ENCODE data around the gene SCGB1C2. TPM values are rescaled to one million over a fixed set of nuclear protein-coding genes. Genes with fewer than 3 reads are reported as not detected.

SCGB1C2 gene
- polyA plus RNA-seq, 1 donor (not counting 4 experiments of a cell fraction or from before 2014, with no cell fraction given) = not detected

DNA sequence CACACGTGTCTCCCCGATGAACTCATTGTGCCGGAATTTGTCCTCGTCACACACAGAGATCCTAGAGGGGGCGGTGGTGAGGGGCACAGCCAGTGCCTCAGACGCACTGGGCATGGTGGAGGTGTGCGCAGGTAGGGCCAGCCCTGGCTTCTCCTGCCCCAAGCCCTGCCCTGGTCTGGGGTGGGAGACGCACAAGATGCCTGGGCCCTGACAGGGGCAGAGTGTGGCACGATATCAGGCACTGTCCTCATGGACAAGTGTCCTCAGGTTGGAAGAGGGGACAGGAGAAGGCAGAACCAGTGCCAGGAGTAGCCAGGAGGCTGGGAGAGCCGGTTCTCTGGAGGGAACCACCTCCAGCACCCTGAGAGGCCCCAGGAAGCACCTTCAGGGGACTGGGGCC, 24.1 kb downstream of the SCGB1C2 start:
- Histone ChIP-seq H3K36me3 (ENCODE audit: control insufficient read depth in 2 of 2, extremely low read depth in 1 of 2, insufficient read depth in 2 of 2, low read length in 2 of 2) (no peaks in the 10 kb centered on the region), H3K9me1 (ENCODE audit: control insufficient read depth, extremely low read depth, insufficient read depth, low read length) (no peaks in the 10 kb centered on the region), H3K27ac (ENCODE audit: control insufficient read depth, insufficient read depth, low read length) (no peak overlapping the region), H3K4me2 (ENCODE audit: control insufficient read depth, extremely low read depth, insufficient read depth, low read depth, low read length) (no peak overlapping the region), H4K20me1 (ENCODE audit: control insufficient read depth, extremely low read depth, insufficient read depth, low read length) (no peaks in the 10 kb centered on the region), H3K27me3 (ENCODE audit: control insufficient read depth, extremely low read depth, insufficient read depth, low read length) (peaks cover 6% of the 10 kb centered on the region), H3K79me2 (ENCODE audit: control insufficient read depth, insufficient read depth, low read length) (no peaks in the 10 kb centered on the region), H3K9me3 (ENCODE audit: control insufficient read depth, low read depth, low read length) (no peaks in the 10 kb centered on the region), H3K4me1 (ENCODE audit: control insufficient read depth, extremely low read depth, insufficient read depth, low read length) (no peaks in the 10 kb centered on the region), H3K9ac (ENCODE audit: control insufficient read depth, extremely low read depth, insufficient read depth, low read length) (no peak overlapping the region), H2AFZ (ENCODE audit: control insufficient read depth, low read length) (no peak overlapping the region), H3K4me3 (ENCODE audit: control insufficient read depth in 2 of 3, extremely low read depth in 1 of 3, insufficient read depth in 2 of 3, low read depth in 1 of 3, low read length in 3 of 3) (no peak overlapping the region)
- FAIRE-seq = no peak
- no peak for DNase-seq (ENCODE audit: low read depth, low spot score)
- TF ChIP-seq, protein P1, sequence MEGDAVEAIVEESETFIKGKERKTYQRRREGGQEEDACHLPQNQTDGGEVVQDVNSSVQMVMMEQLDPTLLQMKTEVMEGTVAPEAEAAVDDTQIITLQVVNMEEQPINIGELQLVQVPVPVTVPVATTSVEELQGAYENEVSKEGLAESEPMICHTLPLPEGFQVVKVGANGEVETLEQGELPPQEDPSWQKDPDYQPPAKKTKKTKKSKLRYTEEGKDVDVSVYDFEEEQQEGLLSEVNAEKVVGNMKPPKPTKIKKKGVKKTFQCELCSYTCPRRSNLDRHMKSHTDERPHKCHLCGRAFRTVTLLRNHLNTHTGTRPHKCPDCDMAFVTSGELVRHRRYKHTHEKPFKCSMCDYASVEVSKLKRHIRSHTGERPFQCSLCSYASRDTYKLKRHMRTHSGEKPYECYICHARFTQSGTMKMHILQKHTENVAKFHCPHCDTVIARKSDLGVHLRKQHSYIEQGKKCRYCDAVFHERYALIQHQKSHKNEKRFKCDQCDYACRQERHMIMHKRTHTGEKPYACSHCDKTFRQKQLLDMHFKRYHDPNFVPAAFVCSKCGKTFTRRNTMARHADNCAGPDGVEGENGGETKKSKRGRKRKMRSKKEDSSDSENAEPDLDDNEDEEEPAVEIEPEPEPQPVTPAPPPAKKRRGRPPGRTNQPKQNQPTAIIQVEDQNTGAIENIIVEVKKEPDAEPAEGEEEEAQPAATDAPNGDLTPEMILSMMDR (optimal IDR thresholded peaks at IDR 0.05 in 1 of 3, IDR thresholded peaks at IDR 0.05 in 1 of 3, conservative IDR thresholded peaks at IDR 0.05 in 1 of 3; ENCODE audit: extremely low read depth in 1 of 3, insufficient read depth in 2 of 3, low read length in 3 of 3) = no peak
- no peak for TF ChIP-seq EZH2 (IDR thresholded peaks at IDR 0.05; ENCODE audit: low read length)
- dilution Hi-C loops (cut with MboI; ENCODE audit: extremely low pct_ligation_motif_present, low sequenced_read_pairs) = no loop called here

DNA sequence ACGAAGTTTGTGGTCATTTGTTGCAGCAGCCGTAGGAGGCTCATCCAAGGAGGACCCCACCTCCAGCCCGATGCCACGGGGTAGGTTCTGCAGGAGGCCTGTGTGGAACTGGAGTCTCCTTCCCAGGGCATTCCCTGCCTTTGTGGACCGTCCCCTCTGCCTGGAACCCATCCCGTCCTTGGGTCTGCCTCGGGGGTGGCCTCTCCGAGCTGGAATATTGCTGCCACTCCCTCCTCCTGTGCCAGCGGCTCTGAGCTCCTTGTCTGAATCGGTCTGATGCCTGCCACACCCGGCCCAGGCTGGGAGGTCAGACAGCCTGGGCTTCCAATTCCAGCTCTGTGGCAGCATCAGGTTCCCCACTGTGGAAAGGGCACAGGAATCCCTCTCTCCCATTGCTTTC, 25.3 kb downstream of the SCGB1C2 start:
- dilution Hi-C loops (cut with MboI; ENCODE audit: extremely low pct_ligation_motif_present, low sequenced_read_pairs) = no loop called here
- Histone ChIP-seq H3K9me1 (ENCODE audit: control insufficient read depth, extremely low read depth, insufficient read depth, low read length) (no peaks in the 10 kb centered on the region), H3K4me2 (ENCODE audit: control insufficient read depth, extremely low read depth, insufficient read depth, low read depth, low read length) (no peak overlapping the region), H3K36me3 (ENCODE audit: control insufficient read depth in 2 of 2, extremely low read depth in 1 of 2, insufficient read depth in 2 of 2, low read length in 2 of 2) (no peaks in the 10 kb centered on the region), H2AFZ (ENCODE audit: control insufficient read depth, low read length) (no peak overlapping the region), H3K79me2 (ENCODE audit: control insufficient read depth, insufficient read depth, low read length) (no peaks in the 10 kb centered on the region), H3K27me3 (ENCODE audit: control insufficient read depth, extremely low read depth, insufficient read depth, low read length) (peaks cover 6% of the 10 kb centered on the region), H3K4me1 (ENCODE audit: control insufficient read depth, extremely low read depth, insufficient read depth, low read length) (no peaks in the 10 kb centered on the region), H4K20me1 (ENCODE audit: control insufficient read depth, extremely low read depth, insufficient read depth, low read length) (no peaks in the 10 kb centered on the region), H3K27ac (ENCODE audit: control insufficient read depth, insufficient read depth, low read length) (no peak overlapping the region), H3K4me3 (ENCODE audit: control insufficient read depth in 2 of 3, extremely low read depth in 1 of 3, insufficient read depth in 2 of 3, low read depth in 1 of 3, low read length in 3 of 3) (no peak overlapping the region), H3K9me3 (ENCODE audit: control insufficient read depth, low read depth, low read length) (no peaks in the 10 kb centered on the region), H3K9ac (ENCODE audit: control insufficient read depth, extremely low read depth, insufficient read depth, low read length) (no peak overlapping the region)
- DNase-seq (ENCODE audit: low read depth, low spot score) (no peak), FAIRE-seq (no peak)
- TF ChIP-seq EZH2 (IDR thresholded peaks at IDR 0.05; ENCODE audit: low read length) = no peak
- TF ChIP-seq, protein P1 (optimal IDR thresholded peaks at IDR 0.05 in 1 of 3, IDR thresholded peaks at IDR 0.05 in 1 of 3, conservative IDR thresholded peaks at IDR 0.05 in 1 of 3; ENCODE audit: extremely low read depth in 1 of 3, insufficient read depth in 2 of 3, low read length in 3 of 3) = no peak

Measured in keratinocyte (primary cell).